Liver (tissue), 3 donors: ENCODE results near the gene TMEM168.
"Not testable (repeated sequence)": the region's sequence is repeated elsewhere in the genome, so short reads cannot be mapped to it uniquely, and the experiment has no call there.

Experiments used
- EGR1 ChIP-seq, 2 donors: IDR thresholded peaks; 2 replicates each; pipeline ENCODE4 v1.6.1; 2016 to 2018; ENCODE audit warnings: antibody characterized with exemption in 2 of 2, low read depth in 2 of 2
- FOXA2 ChIP-seq: IDR thresholded peaks from 2 replicates; pipeline ENCODE4 v1.6.1; 2016; ENCODE audit warnings: antibody characterized with exemption
- HNF4A ChIP-seq, 2 donors: conservative IDR thresholded peaks; 2 replicates each; pipeline ENCODE4 v1.6.1; 2016; ENCODE audit warnings: antibody characterized with exemption in 2 of 2, mild to moderate bottlenecking in 2 of 2
- JUND ChIP-seq, 2 donors: IDR thresholded peaks; 2 replicates each; pipeline ENCODE4 v1.6.1; 2016; ENCODE audit warnings: antibody characterized with exemption in 2 of 2
- RAD21 ChIP-seq, 2 donors: IDR thresholded peaks; 2 replicates each; pipeline ENCODE4 v1.6.1; 2016; ENCODE audit warnings: antibody characterized with exemption in 2 of 2, mild to moderate bottlenecking in 2 of 2
- TAF1 ChIP-seq: conservative IDR thresholded peaks from 2 replicates; pipeline ENCODE4 v1.6.1; 2016; ENCODE audit warnings: antibody characterized with exemption, mild to moderate bottlenecking
- YY1 ChIP-seq: IDR thresholded peaks from 2 replicates; pipeline ENCODE4 v1.6.1; 2016; ENCODE audit warnings: antibody characterized with exemption, mild to moderate bottlenecking
- TF ChIP-seq, protein P1 (sequence below): fragments of 150-350 bp; IDR thresholded peaks from 2 replicates; pipeline ENCODE4 v1.5.1; 2017; ENCODE audit warnings: improper control_type of control experiment, low read depth, low read length; ENCODE audit not compliant: missing input control
- TF ChIP-seq, protein P2 (sequence below): IDR thresholded peaks from 2 replicates; pipeline ENCODE4 v1.6.1; 2016; ENCODE audit warnings: antibody characterized with exemption, mild to moderate bottlenecking
- TF ChIP-seq, protein P3 (sequence below): IDR thresholded peaks from 2 replicates; pipeline ENCODE4 v1.6.1; 2016; ENCODE audit warnings: antibody characterized with exemption
- TF ChIP-seq, protein P4 (sequence below): IDR thresholded peaks from 2 replicates; pipeline ENCODE4 v1.6.1; 2016; ENCODE audit warnings: antibody characterized with exemption
- TF ChIP-seq, protein P5 (sequence below): IDR thresholded peaks from 2 replicates; pipeline ENCODE4 v1.6.1; 2016; ENCODE audit warnings: antibody characterized with exemption
- donor health status: healthy.
- donor health status: healthy.

DNA sequence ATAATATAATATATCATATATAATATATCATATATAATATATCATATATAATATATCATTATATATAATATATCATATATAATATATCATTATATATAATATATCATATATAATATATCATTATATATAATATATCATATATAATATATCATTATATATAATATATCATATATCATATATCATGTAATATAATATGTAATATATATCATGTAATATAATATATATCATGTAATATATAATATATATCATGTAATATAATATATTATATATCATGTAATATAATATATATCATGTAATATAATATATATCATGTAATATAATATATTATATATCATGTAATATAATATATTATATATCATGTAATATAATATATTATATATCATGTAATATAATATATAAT is 6.4 kb upstream of the TMEM168 start:
- TF ChIP-seq HNF4A (conservative IDR thresholded peaks at IDR 0.05); TAF1; RAD21 (IDR thresholded peaks at IDR 0.05); FOXA2; EGR1 (IDR thresholded peaks at IDR 0.05; ENCODE audit: low read depth in 2 of 2); JUND (IDR thresholded peaks at IDR 0.05); YY1: not testable (repeated sequence)
- TF ChIP-seq, protein P1, sequence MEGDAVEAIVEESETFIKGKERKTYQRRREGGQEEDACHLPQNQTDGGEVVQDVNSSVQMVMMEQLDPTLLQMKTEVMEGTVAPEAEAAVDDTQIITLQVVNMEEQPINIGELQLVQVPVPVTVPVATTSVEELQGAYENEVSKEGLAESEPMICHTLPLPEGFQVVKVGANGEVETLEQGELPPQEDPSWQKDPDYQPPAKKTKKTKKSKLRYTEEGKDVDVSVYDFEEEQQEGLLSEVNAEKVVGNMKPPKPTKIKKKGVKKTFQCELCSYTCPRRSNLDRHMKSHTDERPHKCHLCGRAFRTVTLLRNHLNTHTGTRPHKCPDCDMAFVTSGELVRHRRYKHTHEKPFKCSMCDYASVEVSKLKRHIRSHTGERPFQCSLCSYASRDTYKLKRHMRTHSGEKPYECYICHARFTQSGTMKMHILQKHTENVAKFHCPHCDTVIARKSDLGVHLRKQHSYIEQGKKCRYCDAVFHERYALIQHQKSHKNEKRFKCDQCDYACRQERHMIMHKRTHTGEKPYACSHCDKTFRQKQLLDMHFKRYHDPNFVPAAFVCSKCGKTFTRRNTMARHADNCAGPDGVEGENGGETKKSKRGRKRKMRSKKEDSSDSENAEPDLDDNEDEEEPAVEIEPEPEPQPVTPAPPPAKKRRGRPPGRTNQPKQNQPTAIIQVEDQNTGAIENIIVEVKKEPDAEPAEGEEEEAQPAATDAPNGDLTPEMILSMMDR, result not testable (repeated sequence)
- TF ChIP-seq, protein P2, sequence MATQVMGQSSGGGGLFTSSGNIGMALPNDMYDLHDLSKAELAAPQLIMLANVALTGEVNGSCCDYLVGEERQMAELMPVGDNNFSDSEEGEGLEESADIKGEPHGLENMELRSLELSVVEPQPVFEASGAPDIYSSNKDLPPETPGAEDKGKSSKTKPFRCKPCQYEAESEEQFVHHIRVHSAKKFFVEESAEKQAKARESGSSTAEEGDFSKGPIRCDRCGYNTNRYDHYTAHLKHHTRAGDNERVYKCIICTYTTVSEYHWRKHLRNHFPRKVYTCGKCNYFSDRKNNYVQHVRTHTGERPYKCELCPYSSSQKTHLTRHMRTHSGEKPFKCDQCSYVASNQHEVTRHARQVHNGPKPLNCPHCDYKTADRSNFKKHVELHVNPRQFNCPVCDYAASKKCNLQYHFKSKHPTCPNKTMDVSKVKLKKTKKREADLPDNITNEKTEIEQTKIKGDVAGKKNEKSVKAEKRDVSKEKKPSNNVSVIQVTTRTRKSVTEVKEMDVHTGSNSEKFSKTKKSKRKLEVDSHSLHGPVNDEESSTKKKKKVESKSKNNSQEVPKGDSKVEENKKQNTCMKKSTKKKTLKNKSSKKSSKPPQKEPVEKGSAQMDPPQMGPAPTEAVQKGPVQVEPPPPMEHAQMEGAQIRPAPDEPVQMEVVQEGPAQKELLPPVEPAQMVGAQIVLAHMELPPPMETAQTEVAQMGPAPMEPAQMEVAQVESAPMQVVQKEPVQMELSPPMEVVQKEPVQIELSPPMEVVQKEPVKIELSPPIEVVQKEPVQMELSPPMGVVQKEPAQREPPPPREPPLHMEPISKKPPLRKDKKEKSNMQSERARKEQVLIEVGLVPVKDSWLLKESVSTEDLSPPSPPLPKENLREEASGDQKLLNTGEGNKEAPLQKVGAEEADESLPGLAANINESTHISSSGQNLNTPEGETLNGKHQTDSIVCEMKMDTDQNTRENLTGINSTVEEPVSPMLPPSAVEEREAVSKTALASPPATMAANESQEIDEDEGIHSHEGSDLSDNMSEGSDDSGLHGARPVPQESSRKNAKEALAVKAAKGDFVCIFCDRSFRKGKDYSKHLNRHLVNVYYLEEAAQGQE, result not testable (repeated sequence)
- TF ChIP-seq, protein P3, sequence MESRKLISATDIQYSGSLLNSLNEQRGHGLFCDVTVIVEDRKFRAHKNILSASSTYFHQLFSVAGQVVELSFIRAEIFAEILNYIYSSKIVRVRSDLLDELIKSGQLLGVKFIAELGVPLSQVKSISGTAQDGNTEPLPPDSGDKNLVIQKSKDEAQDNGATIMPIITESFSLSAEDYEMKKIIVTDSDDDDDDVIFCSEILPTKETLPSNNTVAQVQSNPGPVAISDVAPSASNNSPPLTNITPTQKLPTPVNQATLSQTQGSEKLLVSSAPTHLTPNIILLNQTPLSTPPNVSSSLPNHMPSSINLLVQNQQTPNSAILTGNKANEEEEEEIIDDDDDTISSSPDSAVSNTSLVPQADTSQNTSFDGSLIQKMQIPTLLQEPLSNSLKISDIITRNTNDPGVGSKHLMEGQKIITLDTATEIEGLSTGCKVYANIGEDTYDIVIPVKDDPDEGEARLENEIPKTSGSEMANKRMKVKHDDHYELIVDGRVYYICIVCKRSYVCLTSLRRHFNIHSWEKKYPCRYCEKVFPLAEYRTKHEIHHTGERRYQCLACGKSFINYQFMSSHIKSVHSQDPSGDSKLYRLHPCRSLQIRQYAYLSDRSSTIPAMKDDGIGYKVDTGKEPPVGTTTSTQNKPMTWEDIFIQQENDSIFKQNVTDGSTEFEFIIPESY, result not testable (repeated sequence)
- TF ChIP-seq, protein P4, sequence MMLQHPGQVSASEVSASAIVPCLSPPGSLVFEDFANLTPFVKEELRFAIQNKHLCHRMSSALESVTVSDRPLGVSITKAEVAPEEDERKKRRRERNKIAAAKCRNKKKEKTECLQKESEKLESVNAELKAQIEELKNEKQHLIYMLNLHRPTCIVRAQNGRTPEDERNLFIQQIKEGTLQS, result not testable (repeated sequence)
- TF ChIP-seq, protein P5, sequence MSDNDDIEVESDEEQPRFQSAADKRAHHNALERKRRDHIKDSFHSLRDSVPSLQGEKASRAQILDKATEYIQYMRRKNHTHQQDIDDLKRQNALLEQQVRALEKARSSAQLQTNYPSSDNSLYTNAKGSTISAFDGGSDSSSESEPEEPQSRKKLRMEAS, result not testable (repeated sequence)
